K562 (cell line): ENCODE data around the gene TTC28. TPM values are rescaled to one million over a fixed set of nuclear protein-coding genes. Genes with fewer than 3 reads are reported as not detected.
A peak's percentile ranks its signal among the peaks of the same experiment; 100 is the strongest.

Experiments
- ARID2 ChIP-seq: fragments of 450-650 bp; IDR thresholded peaks from 2 replicates; pipeline ENCODE4 v1.6.1; 2017; ENCODE audit warnings: antibody characterized with exemption, mild to moderate bottlenecking
- CBX1 ChIP-seq: sonication (generic); IDR thresholded peaks from 2 replicates; pipeline ENCODE4 v1.6.1; 2016; ENCODE audit warnings: antibody characterized with exemption, low read depth, mild to moderate bottlenecking
- COPS2 ChIP-seq: fragments of 450-650 bp; conservative IDR thresholded peaks from 2 replicates; pipeline ENCODE4 v1.6.1; 2016; ENCODE audit warnings: mild to moderate bottlenecking, moderate library complexity
- CXXC5 ChIP-seq: fragments of 250-450 bp; sonication (Bioruptor Pico); IDR thresholded peaks from 2 replicates; pipeline ENCODE4 v1.8.0; 2022; ENCODE audit warnings: inconsistent platforms, mild to moderate bottlenecking, moderate library complexity
- DACH1 ChIP-seq: fragments of 450-650 bp; IDR thresholded peaks from 2 replicates; pipeline ENCODE4 v1.6.1; 2018; ENCODE audit not compliant: partially characterized antibody
- DMBX1 ChIP-seq: fragments of 250-450 bp; sonication (Bioruptor Pico); IDR thresholded peaks from 2 replicates; pipeline ENCODE4 v1.8.0; 2022; ENCODE audit warnings: inconsistent platforms, mild to moderate bottlenecking, moderate library complexity, borderline replicate concordance
- EP400 ChIP-seq: fragments of 450-650 bp; IDR thresholded peaks from 2 replicates; pipeline ENCODE4 v1.6.1; 2017; ENCODE audit warnings: antibody characterized with exemption, mild to moderate bottlenecking, moderate library complexity
- ETV1 ChIP-seq: fragments of 450-650 bp; conservative IDR thresholded peaks from 2 replicates; pipeline ENCODE4 v1.6.1; 2016; ENCODE audit warnings: missing genetic modification characterization, control low read depth, low read depth, missing compliant biosample characterization
- EWSR1 ChIP-seq: fragments of 450-650 bp; IDR thresholded peaks from 2 replicates; pipeline ENCODE4 v1.6.1; 2018; ENCODE audit warnings: borderline replicate concordance, mild to moderate bottlenecking, low read depth, moderate library complexity; ENCODE audit not compliant: partially characterized antibody
- KDM4B ChIP-seq, 2 experiments: fragments of 450-650 bp in 1 of 2; sonication (generic) in 1 of 2; IDR thresholded peaks; 2 replicates each; pipeline ENCODE4 v1.6.1; 2016 to 2017; ENCODE audit warnings: borderline replicate concordance in 2 of 2, antibody characterized with exemption in 1 of 2, low read depth in 1 of 2, mild to moderate bottlenecking in 1 of 2
- L3MBTL2 ChIP-seq: fragments of 450-650 bp; IDR thresholded peaks from 2 replicates; pipeline ENCODE4 v1.6.1; 2016; ENCODE audit warnings: mild to moderate bottlenecking, moderate library complexity
- MLLT1 ChIP-seq, 2 experiments: fragments of 450-650 bp; IDR thresholded peaks; 2 replicates each; pipeline ENCODE4 v1.6.1; 2016
- NR2C2 ChIP-seq, 2 experiments: fragments of 200-800 bp in 1 of 2; sonication (Bioruptor generic) in 1 of 2; sonication (generic) in 1 of 2; formaldehyde crosslinking in 1 of 2; IDR thresholded peaks; 2 replicates each; pipeline versions ENCODE4 v1.6.1 to v1.8.0; 2016 to 2022; ENCODE audit warnings: mild to moderate bottlenecking in 1 of 2, missing compliant biosample characterization in 1 of 2, missing genetic modification characterization in 1 of 2, missing genetic modification reagents in 1 of 2
- RBFOX2 ChIP-seq: fragments of 200-400 bp; formaldehyde crosslinking; IDR thresholded peaks from 2 replicates; pipeline ENCODE4 v1.6.1; 2017; ENCODE audit warnings: low read depth, mild to moderate bottlenecking, low read length, moderate library complexity
- SMC3 ChIP-seq: conservative IDR thresholded peaks from 2 replicates; pipeline ENCODE4 v1.6.1; 2011; ENCODE audit warnings: low read depth, low read length, improper control_type of control experiment; ENCODE audit not compliant: insufficient read depth
- SRF ChIP-seq, 2 experiments: fragments of 250-450, 450-650 bp in 1 of 2; sonication (Bioruptor Pico) in 1 of 2; sonication (generic) in 1 of 2; formaldehyde crosslinking; IDR thresholded peaks; 2 replicates each; pipeline versions ENCODE4 v1.5.0 to v1.5.1; 2020 to 2022; ENCODE audit warnings: mild to moderate bottlenecking in 1 of 2, missing genetic modification reagents in 1 of 2
- ZBTB9 ChIP-seq: fragments of 450-650 bp; formaldehyde crosslinking; IDR thresholded peaks from 2 replicates; pipeline ENCODE4 v1.4.0; 2020; ENCODE audit warnings: mild to moderate bottlenecking, moderate library complexity
- ZEB2 ChIP-seq: fragments of 450-650 bp; IDR thresholded peaks from 2 replicates; pipeline ENCODE4 v1.6.1; 2016
- ZNF668 ChIP-seq: fragments of 250-450 bp; sonication (Bioruptor Pico); IDR thresholded peaks from 2 replicates; pipeline ENCODE4 v1.8.0; 2022; ENCODE audit warnings: mild to moderate bottlenecking, inconsistent platforms
- polyA plus RNA-seq, 8 experiments: library from polyadenylated mRNA; depleted of rRNA in 4 of 8; stranded (reverse) in 5 of 8; unstranded in 3 of 8; fragments of >200 nt; fragmentation: Nextera tagmentation in 2 of 8; fragmentation: Illumina TruSeq in 1 of 8; extraction: Ambion mirVana in 2 of 8; extraction: Trizol in 1 of 8; gene quantifications; 2 replicates each; pipeline versions ENCODE4 v1.2.1 to v1.2.3, GENCODE V29; 2011 to 2014; ENCODE audit warnings: inconsistent platforms in 1 of 8, missing spikeins in 1 of 8
- total RNA-seq, 7 experiments: library from RNA; depleted of rRNA in 6 of 7; stranded (reverse); fragments of >200 nt in 6 of 7; fragmentation: Illumina TruSeq in 2 of 7; extraction: Trizol in 2 of 7; gene quantifications; 2 replicates each; pipeline versions ENCODE4 v1.2.1 to v1.2.3, GENCODE V29; 2011 to 2021; ENCODE audit warnings: low replicate concordance in 1 of 7
- TF ChIP-seq, protein P1 (sequence below), 3 experiments: IDR thresholded peaks in 2 of 3; conservative IDR thresholded peaks in 1 of 3; 2 replicates each; pipeline ENCODE4 v1.5.1; 2011 to 2012; ENCODE audit warnings: low read length in 3 of 3, mild to moderate bottlenecking in 3 of 3, control low read depth in 2 of 3, improper control_type of control experiment in 1 of 3, inconsistent platforms in 1 of 3, low read depth in 1 of 3, mixed read lengths in 1 of 3, moderate library complexity in 1 of 3; ENCODE audit not compliant: insufficient read depth in 2 of 3

TTC28 gene
- total and polyA plus RNA-seq, 9 of the 15 experiments (the other 6 are each of a cell fraction or from before 2014, with no cell fraction given), result 0.22 to 10.7 (median 3.1) TPM

GRCh38 chr22:28442264-28442710 lies 237.4 kb downstream of the TTC28 start (continued):
- TF ChIP-seq, protein P1, sequence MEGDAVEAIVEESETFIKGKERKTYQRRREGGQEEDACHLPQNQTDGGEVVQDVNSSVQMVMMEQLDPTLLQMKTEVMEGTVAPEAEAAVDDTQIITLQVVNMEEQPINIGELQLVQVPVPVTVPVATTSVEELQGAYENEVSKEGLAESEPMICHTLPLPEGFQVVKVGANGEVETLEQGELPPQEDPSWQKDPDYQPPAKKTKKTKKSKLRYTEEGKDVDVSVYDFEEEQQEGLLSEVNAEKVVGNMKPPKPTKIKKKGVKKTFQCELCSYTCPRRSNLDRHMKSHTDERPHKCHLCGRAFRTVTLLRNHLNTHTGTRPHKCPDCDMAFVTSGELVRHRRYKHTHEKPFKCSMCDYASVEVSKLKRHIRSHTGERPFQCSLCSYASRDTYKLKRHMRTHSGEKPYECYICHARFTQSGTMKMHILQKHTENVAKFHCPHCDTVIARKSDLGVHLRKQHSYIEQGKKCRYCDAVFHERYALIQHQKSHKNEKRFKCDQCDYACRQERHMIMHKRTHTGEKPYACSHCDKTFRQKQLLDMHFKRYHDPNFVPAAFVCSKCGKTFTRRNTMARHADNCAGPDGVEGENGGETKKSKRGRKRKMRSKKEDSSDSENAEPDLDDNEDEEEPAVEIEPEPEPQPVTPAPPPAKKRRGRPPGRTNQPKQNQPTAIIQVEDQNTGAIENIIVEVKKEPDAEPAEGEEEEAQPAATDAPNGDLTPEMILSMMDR (IDR thresholded peaks at IDR 0.05 in 2 of 3, conservative IDR thresholded peaks at IDR 0.05 in 1 of 3; ENCODE audit: insufficient read depth in 2 of 3, low read depth in 1 of 3, low read length in 3 of 3), result peak; percentile 81 to 95 (median 87)
- TF ChIP-seq ETV1 (tag) (peak; percentile 56; the same call in 1 of the 2 replicates), CXXC5 (CRISPR knock-in tag) (peak; percentile 64), ZBTB9 (no peak), DACH1 (peak; percentile 40), SMC3 (peak; percentile 73), DMBX1 (CRISPR knock-in tag) (no peak), ZNF668 (no peak), SRF (CRISPR knock-in tag; IDR thresholded peaks at IDR 0.05) (peak in 1 of 2 experiments; percentile 31; a peak in 1 of 4 replicates), KDM4B (IDR thresholded peaks at IDR 0.05; ENCODE audit: borderline replicate concordance in 2 of 2, low read depth in 1 of 2) (peak in 1 of 2 experiments; percentile 45; a peak in 1 of 4 replicates), L3MBTL2 (peak; percentile 82), CBX1 (0 out of 2 replicates have a peak, but pooled peaks have one; percentile 36), MLLT1 (IDR thresholded peaks at IDR 0.05) (no peak), RBFOX2 (peak; percentile 68), NR2C2 (CRISPR knock-in tag; IDR thresholded peaks at IDR 0.05) (no peak), NR2C2 (tag; IDR thresholded peaks at IDR 0.05) (peak; percentile 68), EWSR1 (no peak), COPS2 (no peak), EP400 (peak; percentile 31; the same call in 1 of the 2 replicates), ZEB2 (0 out of 2 replicates have a peak, but pooled peaks have one; percentile 19), ARID2 (peak; percentile 25; the same call in 1 of the 2 replicates)
